GM18499 (cell line): Measurements from ENCODE around the gene STN1.

Experiments used
- ATAC-seq: cut with Tn5 transposase; IDR thresholded peaks from one replicate; pipeline ENCODE4 v1.9.1; 2021; ENCODE audit warnings: moderate number of reproducible peaks; ENCODE audit not compliant: insufficient read depth, unreplicated experiment

The STN1 gene

DNA sequence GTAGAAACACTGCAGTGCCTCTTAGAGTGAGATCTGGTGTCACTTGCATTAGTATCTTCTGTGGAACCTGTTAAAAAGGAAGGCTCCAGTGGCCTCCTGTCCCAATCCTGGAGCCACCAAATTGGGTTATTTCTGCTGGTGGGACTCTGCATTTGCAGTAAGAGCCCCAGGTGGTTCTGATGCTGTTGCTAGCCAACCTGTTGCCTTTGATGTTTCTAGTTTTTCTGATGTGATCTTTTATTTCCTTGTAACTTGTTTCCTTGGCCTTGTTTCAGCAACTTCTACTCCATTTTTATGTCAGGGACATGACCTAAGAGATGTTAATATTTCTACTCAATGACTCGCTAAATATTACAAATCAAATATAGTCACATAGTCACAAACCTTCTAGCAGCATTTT lies 12.5 kb upstream of the STN1 start:
- ATAC-seq, result no peak

DNA sequence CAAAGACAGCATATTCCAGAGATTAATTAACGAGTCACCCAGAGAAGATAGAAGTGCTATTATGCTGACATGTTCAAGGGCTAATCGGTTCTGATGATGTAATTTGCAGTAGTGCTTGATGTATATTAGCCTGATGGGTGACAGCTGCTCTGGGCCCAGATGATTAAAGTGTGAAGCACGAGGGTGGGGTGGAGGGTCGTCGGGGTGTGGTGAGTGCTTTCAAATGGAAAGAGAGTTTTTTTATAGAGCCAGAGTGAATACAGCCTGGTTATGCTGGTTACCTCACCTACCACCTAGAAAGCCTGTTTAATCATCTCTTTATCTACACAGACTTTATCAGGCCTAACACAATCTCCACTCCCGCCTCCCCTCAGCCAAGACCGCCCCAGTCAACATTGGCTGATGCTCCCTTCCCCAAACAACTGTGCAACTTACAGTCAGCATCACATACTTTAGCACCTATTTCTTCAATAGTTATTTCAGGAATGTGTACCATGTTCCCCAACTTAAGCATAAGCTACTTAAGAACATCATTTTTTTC lies 11.5 kb upstream of the STN1 start:
- ATAC-seq, result no peak

DNA sequence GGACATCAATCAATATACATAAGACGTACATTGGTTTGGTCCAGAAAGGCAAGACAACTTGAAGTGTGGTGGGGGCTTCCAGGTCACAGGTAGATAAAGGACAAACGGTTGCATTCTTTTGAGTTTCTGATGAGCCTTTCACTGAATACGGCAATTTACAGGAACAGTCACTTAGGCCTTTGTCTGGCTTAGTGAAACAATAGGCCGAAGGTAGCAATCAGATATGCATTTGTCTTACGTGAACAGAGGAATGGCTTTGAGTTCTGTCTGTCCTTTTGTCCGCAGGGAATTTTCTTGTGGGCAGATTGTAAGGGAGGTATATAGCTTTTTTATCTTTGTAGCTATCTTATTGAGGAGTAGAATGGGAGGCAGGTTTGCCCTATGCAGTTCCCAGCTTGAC lies 10.8 kb upstream of the STN1 start:
- ATAC-seq, result no peak

DNA sequence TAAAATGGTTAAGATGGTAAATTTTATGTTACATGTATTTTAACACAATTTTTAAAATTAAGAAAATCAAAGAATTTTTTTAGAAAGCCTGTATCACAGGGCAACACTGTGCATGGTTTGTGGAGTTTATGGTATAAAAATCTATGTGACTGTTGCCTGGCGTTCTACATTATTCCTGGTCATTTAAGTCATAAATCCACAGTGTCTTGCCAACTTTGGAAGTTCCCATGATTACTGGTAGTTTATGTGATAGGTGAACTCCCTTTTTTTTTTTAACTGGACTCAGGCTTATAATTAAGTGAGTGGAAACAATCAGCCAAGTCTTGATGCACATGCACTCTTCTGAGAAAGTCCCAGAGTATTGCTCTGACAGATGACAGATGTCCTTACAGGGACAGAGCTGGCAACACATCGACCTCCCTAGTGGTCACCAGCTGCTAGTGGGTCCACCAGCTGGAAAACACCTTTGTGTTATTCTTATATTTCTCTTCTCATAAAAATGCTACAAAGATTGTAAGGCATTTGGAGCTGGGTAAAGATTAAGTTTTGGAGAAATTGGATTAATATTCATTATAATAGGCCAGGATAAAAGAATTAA lies 8.8 kb upstream of the STN1 start:
- no peak for ATAC-seq

DNA sequence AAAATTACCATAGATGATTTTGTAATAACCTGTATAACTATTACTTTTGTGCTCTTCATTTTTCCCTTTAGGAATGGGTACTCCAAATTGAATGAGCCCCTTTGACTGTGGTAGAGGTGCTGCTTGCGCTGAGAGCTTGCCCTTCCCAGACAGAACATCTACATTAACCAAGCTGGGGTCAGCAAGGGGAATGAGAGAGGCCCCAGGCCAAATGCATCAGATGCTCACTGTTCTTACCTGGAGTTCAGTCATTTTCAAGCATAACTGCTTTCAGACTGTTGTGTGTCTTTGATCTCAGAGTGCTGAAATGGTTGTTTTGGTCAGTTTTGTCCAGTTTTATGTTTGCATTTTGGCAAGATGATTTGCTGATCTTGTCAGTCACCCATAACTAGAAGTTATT lies 7.6 kb upstream of the STN1 start:
- no peak for ATAC-seq

DNA sequence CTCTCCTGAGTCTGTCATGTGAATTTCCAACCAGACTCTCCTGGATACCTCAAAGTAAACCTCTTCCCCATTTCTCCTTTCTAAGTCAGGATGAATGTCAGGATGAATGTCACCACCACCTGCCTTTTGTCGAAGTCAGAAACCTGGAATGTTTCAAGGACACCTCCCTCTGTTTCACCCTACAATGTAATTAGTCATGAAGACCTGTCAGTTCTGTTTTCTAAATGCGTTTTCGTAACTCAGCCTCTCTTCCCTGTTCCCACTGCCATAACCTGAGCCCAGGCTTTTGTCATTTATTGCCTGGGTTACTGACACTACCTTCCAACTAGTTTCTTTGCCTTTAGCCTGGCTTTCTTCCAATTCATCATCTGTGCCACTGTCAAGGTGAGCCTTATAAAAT lies 5.5 kb upstream of the STN1 start:
- ATAC-seq, result no peak

DNA sequence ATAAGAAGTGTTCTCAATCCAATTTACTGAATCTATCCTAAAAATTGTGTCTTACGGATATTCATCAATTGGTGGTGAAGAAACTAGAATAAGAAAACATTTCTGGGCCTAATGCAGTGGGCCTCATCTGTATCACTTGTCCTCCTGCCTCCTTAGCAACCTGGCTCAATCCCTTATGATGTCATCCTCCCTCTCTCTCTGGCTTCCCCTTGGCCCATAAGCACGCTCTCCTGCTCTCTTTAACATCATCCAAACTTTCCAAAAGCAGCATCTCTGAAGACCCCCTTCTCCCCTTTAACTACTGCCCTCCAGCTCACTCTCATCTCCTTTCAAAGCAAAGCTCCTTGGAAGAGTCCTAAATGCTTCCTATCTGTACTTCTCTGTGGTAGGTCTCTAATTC lies 4.7 kb upstream of the STN1 start:
- no peak for ATAC-seq

DNA sequence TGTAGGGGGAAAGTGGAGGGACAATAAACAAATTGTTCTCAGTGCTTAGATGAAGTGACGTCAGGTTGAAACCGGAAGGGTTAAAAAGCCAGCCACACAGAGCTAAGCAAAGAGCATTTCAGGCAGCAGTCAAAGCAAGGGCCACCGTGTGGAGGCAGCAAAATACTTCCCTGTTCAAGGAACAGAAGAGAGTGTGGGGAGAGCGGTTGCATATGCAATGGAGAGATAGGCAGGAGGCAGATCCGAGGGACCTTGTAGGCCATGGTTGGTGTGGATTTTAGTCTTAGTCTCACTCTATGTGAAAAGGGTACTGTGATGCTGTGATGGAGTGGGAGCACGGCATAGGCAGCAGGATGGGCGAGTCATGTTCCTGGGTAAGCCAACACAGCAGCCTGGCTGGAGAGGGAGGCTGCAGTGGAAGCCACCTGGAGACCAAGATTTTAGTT lies 3.8 kb upstream of the STN1 start:
- no peak for ATAC-seq

DNA sequence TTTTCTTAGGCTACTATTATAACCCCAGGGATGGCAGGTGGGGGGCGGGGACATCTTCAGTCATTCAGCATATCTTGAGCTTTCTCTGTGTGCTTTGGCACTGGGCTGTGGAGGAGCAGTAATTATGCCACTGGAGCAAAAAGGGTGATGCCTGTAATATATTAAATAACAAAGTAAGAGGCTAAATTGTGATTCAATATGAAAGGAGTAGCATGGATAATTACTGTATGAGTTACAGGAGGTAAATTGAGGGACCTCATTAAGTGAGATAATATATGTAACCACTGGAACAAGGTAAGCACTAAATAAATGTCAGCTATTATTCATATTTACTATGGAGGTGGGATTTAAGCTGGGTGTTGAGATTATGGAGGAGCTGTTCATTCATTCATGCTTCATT lies 3.3 kb upstream of the STN1 start:
- ATAC-seq, result no peak

DNA sequence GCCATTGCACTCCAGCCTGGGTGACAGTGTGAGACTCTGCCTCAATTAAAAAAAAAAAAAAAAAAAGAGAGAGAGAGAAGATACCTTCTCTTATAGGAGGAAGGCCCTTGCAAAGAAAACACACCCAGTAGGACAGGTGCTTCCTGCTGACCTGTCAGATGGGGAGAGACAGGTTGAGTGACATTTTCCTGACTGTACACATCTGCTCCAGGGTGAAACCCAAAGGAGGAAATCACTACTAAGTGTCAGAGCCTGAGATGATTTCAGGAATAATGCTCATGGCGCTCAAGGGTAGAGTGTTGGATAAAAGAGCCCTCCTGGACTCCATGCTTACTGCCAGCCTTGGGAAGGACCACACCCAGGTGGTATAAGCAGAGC lies 1.7 kb upstream of the STN1 start:
- no peak for ATAC-seq

DNA sequence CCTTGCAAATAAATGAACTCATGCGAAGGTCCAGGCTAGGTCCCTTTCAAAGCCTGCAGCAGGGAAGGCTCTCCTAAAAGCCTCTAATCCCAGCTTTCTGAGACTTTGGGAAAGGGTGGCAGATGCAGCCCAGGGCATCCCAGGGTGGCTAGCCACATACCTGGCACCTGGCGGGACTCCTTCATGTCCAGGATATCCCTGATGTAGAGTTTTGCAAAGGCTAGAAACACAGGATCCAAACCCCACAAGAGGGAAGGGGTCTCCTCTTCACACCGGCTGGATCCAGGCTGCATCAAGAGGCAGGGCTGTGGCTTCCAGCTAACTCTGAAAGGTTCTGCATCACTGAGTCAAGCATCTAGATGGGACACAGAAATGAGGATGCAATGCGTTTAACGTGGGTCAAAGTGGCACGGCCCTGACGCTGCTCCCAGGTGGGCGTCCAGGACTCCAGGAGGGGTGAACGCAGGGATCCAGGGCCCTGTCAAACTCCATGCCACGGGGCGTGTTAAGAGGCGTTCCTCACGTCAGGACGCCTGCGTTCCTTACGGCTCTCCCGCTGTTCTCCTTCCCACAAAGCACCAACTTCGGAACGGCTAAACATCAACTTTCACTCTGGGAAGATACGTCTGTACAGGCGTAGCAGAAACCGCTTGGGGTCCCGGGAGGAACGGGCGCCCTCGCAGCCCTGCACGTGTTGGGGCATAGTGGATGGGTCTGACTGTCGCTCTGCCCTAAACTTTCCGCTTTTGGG lies 507 bp downstream of the STN1 start:
- ATAC-seq, result peak; percentile 16

DNA sequence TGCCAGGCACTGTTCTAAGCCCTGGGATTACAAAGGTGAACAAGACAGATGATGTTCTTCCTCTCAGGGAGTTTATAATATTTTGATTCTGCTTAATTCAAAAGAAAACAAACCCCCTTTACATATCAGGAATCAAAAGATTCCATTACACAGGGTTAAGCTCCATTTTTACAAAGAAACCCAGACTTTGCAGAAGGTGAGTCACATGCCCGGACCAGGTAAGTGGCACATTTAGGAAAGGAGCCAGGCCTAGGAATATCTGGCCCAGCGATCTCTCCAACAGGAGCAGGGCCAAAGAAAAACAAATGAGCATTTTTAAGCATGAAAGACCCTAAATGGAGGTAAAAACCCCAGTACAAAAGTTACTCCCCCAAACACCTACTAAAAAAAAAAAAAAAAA lies 1.1 kb downstream of the STN1 start:
- no peak for ATAC-seq

DNA sequence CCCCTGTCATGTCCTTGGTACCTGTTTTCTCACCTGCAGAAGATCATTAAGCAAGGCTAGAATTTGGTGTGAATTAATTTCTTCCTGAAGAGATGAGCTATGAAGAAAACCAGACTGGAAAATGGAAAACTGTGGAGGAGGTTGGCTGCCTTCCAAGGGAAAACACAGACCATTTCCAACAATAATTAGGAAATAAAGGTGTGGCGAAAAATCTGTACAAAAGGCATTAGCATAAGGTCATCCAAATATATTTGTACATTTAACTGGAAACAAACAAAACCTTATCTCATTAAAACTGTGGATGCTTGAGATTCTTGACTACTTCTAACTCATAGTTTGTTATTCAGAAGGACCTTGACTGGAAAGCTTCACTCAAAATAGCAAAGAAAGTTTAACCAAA lies 1.7 kb downstream of the STN1 start:
- no peak for ATAC-seq

DNA sequence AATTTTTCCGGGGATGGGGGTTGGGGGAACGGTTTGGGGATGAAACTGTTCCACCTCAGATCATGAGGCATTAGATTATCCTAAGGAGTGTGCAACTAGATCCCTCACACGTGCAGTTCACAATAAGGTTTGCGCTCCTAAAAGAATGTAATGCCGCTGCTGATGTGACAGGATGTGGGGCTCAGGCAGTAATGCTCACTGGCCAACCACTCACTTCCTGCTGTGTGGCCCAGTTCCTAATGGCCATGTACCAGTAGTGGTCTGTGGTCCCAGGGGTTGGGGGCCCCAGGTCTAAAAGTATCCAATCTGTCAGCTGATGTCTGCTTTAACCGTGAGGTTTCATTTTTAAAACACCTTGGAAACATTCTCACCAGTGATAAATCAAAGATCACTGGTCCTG lies 2.2 kb downstream of the STN1 start:
- ATAC-seq, result no peak

DNA sequence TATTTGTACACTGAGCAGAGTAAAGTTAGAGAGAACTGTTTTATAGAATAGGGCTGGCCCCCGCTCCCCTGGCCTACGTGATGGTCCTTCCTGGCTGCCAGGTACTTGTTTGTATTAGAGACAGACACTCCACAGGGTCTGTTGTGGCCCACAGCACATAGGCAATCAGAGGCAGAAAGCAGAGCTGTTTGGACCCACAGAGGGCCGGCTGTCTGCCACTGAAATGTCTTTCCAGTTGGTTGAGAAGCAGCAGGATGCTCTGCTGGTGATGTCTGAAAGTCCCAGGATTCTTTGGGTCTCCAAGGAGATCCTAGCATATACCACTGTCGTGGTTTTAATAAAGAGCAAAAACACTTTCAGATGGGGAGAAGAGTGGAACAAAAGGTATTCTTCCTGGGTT lies 5.2 kb downstream of the STN1 start:
- no peak for ATAC-seq

DNA sequence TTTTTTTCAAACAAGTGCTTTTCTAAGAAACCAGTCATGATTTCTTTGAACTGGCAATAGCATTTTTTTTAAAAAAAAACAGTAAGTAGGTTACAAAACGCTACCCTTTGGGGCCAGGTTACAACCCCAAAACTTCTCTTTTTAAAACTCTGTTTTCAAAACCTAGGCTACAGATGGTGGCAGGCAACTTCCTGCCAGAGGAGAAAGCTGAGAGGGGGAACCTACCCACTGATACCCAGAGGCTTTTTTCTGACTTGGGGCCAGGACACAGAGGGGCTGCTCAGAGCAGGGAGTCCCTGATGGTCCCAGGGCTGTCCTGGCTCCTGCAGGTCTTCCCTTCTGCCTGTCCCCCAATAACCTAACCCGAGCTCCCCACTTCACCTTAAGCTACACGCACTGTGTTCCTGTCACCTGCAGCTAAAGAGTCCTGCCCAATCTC lies 6.9 kb downstream of the STN1 start:
- ATAC-seq, result no peak

DNA sequence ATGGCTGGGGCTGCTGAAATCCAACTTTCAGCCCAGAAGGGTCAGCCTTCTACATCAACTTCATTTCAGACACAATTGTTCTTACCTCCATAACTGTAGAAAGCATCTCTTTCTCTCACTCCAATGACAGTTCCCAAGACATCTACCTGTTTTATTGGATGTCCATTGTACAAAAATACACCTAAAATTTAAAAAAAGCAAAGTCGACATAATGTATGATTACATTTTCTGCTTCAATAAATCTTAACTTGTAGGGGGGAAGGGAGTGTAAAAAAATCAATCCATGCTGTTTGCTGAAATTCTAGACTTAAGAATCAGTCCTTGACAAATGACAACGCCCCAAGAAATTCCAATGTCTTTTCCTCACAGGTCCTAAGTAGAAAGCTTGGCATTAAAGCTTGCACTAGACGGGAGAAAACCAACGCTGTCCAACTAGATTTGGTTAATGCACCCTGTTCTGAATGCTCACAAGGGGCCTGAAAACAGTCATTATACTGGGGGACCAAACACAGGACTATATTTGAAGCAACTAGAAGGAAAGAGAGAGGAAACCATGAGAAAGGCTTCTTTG lies 7.5 kb downstream of the STN1 start:
- no peak for ATAC-seq

DNA sequence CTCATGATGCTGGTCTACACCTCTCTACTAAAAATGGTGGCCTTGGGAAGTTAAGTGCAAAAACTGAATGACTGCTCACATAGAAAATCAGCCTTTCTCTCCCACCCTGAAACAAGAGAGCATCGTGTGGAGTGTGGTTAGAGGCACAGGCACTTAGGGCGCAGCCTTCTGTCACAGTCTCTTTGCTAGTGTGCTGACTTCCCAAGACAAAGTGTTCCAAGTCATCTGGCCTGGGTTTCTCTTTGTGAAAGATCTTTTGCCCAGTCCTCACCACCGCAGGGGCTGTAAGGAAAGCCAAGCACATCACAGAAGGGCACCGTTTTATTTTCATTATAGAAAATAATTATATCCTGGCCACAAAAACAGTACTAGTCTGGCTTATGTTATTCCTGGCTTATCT lies 12.5 kb downstream of the STN1 start:
- no peak for ATAC-seq

DNA sequence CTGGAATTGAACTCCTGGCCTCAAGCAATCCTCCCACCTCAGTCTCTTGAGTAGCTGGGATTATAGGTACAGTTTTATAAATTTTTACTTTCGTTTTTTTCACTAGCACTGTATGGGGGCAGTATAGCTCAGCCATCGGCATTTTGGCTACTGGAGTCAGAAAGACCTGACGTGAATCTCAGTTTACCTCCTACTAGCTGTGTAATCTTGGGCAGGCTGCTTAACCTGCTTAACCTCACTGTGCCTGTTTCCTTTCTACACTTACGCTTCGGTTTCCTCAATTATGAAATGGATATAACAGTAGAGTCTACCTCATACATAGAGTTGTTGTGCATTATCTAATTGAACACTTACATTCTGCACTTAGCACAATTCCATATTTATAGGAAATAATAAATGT lies 16.7 kb downstream of the STN1 start:
- ATAC-seq, result no peak

DNA sequence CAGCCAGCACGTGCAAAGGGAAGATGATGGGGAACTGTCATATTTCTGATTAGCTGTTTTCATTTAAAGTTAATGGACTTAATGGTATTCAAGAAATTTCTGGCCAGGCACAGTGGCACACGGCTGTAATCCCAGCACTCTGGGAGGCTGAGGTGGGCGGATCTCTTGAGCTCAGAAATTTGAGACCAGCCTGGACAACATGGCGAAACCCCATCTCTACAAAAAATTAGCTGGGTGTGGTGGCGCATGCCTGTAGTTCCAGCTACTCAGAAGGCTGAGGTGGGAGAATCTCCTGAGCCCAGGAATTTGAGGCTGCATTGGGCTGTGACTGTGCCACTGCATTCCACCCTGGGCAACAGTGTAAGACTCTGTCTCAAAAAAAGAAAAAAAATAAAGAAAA lies 18.7 kb downstream of the STN1 start:
- ATAC-seq, result no peak

DNA sequence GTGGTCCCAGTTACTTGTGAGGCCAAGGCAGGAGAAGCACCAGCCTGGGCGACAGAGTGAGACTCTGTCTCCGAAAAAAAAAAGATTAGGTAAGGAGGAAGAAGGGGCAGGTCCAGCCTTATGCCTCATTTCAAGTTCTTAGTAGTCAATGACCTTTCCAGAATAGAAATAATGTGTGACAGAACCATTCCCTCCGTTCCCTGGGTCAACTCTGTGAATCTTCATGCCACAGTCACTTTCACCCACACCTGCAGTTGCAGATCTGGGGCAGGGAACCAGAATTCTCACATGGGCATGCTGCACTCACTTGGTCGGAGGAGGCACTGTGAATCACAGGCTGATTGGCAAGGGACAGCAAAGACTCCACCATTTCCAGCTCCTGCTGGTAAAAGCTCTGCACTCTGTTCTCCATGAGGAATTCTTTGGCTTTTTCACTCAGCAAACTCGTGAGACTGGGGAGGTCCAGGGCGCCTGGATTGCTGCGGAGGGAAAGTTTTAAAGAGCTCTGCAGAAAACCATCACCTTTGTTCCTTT lies 20.7 kb downstream of the STN1 start:
- ATAC-seq, result no peak
